GM18861 (cell line): Measurements from ENCODE around the gene DIPK1B.

Experiments used
- ATAC-seq: cut with Tn5 transposase; IDR thresholded peaks from one replicate; pipeline ENCODE4 v1.9.1; 2021; ENCODE audit not compliant: unreplicated experiment

Gene DIPK1B

GRCh38 chr9:136718345-136719194, 6.2 kb downstream of the DIPK1B start:
- no peak for ATAC-seq

GRCh38 chr9:136719195-136719880, 7.0 kb downstream of the DIPK1B start:
- ATAC-seq = no peak

DNA sequence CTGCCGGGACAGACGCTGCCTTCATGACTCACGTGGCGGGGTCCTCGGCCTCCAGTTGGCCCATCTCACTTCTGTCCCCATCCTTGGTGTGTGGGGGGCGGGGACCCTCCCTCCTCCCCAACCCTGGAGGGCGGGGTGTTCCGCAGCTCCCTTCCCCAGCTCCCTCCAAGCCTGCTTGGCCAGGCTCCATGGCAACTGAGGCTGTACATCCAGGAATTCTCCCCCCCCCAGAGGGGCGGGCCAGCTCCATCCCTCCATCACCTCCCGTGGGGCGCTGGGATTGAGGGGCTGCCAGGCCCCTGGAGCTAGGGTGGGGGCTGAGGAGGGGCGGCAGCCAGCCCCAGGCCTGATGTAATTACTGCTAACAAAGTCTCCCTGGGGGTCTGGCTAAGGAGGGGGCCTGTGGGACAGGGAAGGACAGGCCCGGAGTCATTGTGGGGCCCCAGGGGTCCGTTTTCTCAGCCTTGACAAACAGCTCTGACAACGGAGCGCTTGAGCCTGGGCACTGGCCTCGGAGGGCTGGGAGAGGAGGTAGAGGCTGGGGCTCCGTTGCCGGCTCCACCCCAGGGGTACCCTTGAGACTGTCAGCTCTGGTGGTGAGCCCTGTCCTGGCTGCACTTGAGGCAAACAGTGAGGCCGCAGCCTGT, 8.0 kb downstream of the DIPK1B start:
- no peak for ATAC-seq

DNA sequence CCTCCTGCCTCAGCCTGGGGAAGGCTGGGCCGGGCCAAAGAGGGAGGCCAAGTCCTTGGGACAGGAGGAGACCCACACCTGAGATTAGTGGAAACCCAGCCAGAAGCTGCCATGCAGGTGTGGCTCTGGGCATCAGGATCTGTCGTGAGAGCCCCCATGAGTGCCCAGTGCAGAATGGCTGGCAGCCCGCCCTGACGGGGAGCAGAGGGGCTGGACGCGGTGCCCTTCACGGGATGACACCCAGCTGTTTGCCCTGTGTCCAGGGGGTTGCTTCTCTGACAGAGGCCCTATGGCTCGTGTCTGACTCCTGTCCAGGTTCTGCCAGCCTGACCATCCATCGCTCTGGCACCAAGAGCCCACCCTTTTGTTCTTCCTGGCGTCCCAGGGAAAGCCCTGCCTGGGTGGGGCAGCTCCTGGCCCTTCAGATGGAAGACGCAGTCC, 8.5 kb downstream of the DIPK1B start:
- no peak for ATAC-seq

DNA sequence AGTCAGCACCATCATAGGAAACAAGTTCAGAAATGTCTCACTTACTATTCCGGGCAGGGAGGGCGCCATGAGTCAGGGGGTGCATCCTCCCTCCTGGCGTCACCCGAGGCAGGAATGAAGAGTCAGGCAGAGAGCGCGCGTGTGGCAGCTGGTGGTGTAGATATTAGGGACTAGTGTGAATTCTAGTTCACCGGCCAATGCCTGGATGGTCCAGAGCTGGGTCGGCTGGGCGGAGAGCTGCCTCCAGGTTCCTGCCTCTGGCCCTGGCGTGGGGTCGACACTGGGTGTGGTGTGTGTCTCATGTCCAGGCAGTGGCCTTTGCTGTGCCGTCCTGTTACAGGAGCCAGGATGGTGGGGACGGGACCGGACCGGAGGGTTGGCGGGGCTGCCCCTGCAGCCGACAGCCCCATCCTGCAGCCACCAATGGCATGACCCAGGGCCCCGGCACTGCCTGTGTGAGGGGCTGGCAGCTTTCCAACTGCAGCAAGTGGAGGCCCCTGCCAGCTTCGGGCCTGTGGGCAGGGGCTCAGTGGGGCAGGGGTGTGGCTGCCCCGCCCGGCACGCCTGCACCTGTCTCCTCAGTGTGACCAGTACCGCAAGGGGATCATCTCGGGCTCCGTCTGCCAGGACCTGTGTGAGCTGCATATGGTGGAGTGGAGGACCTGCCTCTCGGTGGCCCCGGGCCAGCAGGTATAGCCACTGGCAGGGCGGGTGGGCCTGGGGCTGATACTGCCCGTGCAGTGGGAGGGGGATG, 9.1 kb downstream of the DIPK1B start:
- ATAC-seq = no peak

GRCh38 chr9:136722093-136722968, 10.0 kb downstream of the DIPK1B start:
- no peak for ATAC-seq

DNA sequence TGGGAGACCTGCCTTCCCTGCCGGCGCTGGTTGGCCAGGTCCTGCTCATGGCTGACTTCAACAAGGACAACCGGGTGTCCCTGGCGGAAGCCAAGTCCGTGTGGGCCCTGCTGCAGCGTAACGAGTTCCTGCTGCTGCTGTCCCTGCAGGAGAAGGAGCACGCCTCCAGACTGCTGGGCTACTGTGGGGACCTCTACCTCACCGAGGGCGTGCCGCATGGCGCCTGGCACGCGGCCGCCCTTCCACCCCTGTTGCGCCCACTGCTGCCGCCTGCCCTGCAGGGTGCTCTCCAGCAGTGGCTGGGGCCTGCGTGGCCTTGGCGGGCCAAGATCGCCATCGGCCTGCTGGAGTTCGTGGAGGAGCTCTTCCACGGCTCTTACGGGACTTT, 10.6 kb downstream of the DIPK1B start:
- ATAC-seq = no peak

GRCh38 chr9:136723362-136723976, 11.1 kb downstream of the DIPK1B start:
- ATAC-seq = no peak

DNA sequence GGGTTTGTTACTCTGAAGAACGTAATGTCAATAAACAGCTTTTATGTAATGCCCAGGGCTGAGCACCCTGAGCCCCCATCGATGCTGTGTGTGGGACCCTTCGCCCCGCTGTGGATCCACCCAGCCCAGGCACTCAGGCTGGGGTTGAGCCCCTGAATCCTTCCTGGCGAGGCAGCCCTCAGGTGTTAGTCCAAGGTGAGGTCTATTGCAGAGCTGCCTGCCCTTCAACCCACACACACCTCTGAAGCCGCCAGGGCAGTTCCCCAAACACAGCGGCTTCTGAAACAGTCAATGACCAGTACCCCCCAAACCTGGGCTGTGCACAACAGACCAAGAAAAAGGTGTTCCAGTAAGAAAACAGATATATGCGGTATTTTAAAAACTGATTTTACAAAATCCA, 11.6 kb downstream of the DIPK1B start:
- ATAC-seq = no peak

GRCh38 chr9:136724772-136725171, 12.4 kb downstream of the DIPK1B start:
- ATAC-seq = no peak

GRCh38 chr9:136725612-136726011, 13.2 kb downstream of the DIPK1B start:
- ATAC-seq = no peak

- no peak for ATAC-seq
Measured at GRCh38 chr9:136726118-136726517, 13.7 kb downstream of the DIPK1B start.

DNA sequence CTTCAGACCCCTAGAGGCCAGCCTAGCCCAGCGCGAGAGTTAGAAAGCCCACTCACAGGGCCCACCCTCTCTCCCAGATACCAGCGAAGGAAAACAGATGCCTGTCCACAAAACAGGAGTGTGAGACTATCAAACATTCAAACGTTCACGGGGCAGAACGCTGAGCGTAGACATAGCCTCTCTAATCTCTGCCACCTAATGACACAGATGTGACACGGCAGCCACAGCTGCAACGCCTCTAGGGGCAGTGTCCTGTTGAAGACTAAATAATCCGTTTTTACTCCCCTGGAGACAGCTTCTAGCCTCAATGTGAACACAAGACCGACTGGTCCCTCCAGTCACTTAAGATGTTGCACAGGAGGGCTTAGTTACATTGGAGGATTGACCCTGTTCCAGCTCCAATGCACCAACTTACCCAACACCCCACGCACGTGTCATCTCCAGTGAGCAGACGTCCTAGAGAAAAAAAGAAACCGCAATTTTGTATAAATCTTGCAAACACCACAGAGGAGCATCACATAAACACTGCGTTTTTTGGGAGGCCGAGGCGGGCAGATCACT, 14.3 kb downstream of the DIPK1B start:
- ATAC-seq = no peak

DNA sequence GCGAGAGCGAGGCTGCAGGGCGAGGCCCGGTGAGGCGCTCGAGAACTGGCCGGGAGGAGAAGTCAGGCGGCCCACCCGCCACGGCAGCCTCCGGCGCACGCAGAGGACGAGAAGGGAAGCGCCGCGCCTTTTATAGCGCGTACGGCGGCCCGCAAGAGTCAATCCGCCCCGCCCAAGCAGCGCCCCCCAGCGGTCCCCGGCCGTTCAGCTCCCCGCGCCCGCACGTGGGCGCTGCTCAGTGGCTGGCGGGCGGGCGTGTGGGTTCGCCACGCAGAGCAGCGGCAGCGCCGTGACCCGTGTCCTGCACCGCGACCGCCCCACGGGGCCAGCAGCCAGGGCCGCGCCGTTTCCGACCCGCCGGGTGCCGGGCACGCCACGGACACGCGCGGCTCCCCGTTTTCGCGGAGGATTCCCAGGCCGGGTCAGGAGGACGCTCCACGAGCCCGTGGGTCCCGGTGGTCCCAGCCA, 15.7 kb downstream of the DIPK1B start:
- ATAC-seq = peak; percentile 51

GRCh38 chr9:136728548-136729123, 16.3 kb downstream of the DIPK1B start:
- ATAC-seq = peak; percentile 9

DNA sequence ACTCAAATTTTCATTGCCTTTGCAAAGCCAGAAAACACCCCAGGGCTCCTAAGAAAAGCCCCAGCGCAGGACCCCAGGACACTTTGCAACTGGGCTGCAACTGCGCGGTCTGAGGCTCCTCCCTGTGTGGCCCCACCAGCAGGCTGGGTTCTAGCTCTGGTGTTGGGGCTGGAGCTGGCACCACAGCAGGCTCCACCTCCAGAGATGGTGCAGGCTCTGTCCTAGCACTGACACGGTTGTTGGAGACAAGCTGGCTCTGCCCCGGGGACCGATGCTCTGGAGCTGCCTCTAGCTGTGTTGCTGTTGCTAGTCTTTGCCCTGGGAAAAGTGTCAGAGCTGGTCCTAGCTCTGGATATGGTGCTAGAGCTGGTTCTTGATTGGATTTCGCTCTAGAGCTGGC, 16.8 kb downstream of the DIPK1B start:
- ATAC-seq = no peak

DNA sequence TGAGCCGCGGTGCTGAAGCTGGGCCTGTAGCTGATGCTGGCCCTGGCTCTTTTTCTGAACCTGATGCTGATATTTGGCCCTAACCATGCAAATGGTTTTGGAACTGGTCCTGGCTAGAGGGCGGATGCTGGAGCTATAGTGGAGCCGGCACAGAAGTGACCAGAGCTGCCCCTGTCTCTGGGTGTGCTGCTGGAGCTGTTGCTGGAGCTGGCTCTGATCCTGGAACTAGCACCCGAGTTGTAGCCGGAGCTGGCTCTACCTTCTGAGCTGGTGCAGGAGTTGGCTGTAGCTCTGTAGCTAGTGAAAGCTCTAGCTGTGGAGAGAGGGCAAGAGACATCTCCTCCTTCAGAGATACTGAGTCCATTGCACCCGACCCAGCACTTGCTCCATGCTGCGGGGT, 17.6 kb downstream of the DIPK1B start:
- ATAC-seq = no peak

GRCh38 chr9:136732444-136733178, 20.2 kb downstream of the DIPK1B start:
- no peak for ATAC-seq
